NCI-H524 (cell line): Measurements from ENCODE around the gene CTU1.

ENCODE experiments used
- DNase-seq, 2 experiments: peaks; one replicate each; lab custom pipeline; 2025; lab: John Stamatoyannopoulos, UW

Gene CTU1

GRCh38 chr19:51081476-51081875 lies 26.7 kb downstream of the CTU1 start:
- DNase-seq: no peak

- DNase-seq: no peak
These were observed 28.6 kb downstream of the CTU1 start for GRCh38 chr19:51079481-51080110.

- DNase-seq: no peak
These were observed 29.5 kb downstream of the CTU1 start for GRCh38 chr19:51078731-51079130.

- no peak for DNase-seq
These were observed 30.1 kb downstream of the CTU1 start for GRCh38 chr19:51078104-51078503.

- DNase-seq: no peak
These were observed 31.5 kb downstream of the CTU1 start for GRCh38 chr19:51076631-51077213.

GRCh38 chr19:51075998-51076397 lies 32.2 kb downstream of the CTU1 start:
- no peak for DNase-seq

- no peak for DNase-seq
These were observed 37.2 kb downstream of the CTU1 start for GRCh38 chr19:51071095-51071405.

- no peak for DNase-seq
These were observed 37.7 kb downstream of the CTU1 start for GRCh38 chr19:51070334-51071094.

GRCh38 chr19:51066393-51067186 lies 41.6 kb downstream of the CTU1 start:
- DNase-seq: no peak

- no peak for DNase-seq
These were observed 42.8 kb downstream of the CTU1 start for GRCh38 chr19:51065221-51065960.

GRCh38 chr19:51064534-51065220 lies 43.5 kb downstream of the CTU1 start, which contains the start of gene KLK13:
Gene KLK13 (minus strand): TSS chr19:51065092. CDS start chr19:51065067, 25 bp downstream.
- DNase-seq: no peak

- DNase-seq: no peak
These were observed 44.5 kb downstream of the CTU1 start for GRCh38 chr19:51063664-51064063.

- no peak for DNase-seq
These were observed 47.2 kb downstream of the CTU1 start for GRCh38 chr19:51060973-51061372.

GRCh38 chr19:51060336-51060735 lies 47.9 kb downstream of the CTU1 start:
- DNase-seq: no peak

GRCh38 chr19:51059715-51060114 lies 48.5 kb downstream of the CTU1 start:
- no peak for DNase-seq

GRCh38 chr19:51055866-51056265 lies 52.3 kb downstream of the CTU1 start:
- DNase-seq: no peak
